OCI-LY7 (cell line): ENCODE data around the gene CIB4. TPM values are rescaled to one million over a fixed set of nuclear protein-coding genes. Genes with fewer than 3 reads are reported as not detected.

Experiments used
- BruUV-seq: library from RNA; stranded (reverse); fragments of 400-500 nt; replicated peaks from 2 replicates; lab custom pipeline; 2021; lab: Mats Ljungman, UMichigan
- CTCF ChIA-PET: fragments of 300-600 bp; sonication (Branson Sonifier 250); formaldehyde crosslinking; loops from one replicate; lab custom pipeline; 2022; ENCODE audit warnings: antibody characterized with exemption; ENCODE audit not compliant: unreplicated experiment; lab: Charles Lee
- POLR2A ChIA-PET: fragments of 300-600 bp; sonication (Branson Sonifier 250); formaldehyde crosslinking; loops from one replicate; lab custom pipeline; 2022; ENCODE audit warnings: antibody characterized with exemption; lab: Charles Lee
- DNase-seq: peaks from one replicate; pipeline ENCODE4 v3.0.0-alpha.2; 2015; ENCODE audit warnings: low spot score
- H2AFZ ChIP-seq: fragments of 200-600 bp; sonication (generic), shearing (Covaris generic); 2 replicates; pipeline ENCODE4 v1.6.1; 2014; ENCODE audit warnings: mild to moderate bottlenecking, antibody characterized with exemption, low read length, moderate library complexity
- H3K27ac ChIP-seq: fragments of 200-600 bp; sonication (generic); 2 replicates; pipeline ENCODE4 v1.5.1; 2014; ENCODE audit warnings: mixed run types, low read depth, mild to moderate bottlenecking, moderate library complexity, low read length, inconsistent platforms; ENCODE audit not compliant: poor library complexity, severe bottlenecking
- H3K36me3 ChIP-seq: fragments of 200-600 bp; sonication (generic); 2 replicates; pipeline ENCODE4 v1.6.1; 2014; ENCODE audit warnings: mild to moderate bottlenecking, antibody characterized with exemption, low read length, moderate library complexity, mixed read lengths; ENCODE audit not compliant: insufficient read depth
- H3K4me1 ChIP-seq: fragments of 200-600 bp; sonication (generic); 2 replicates; pipeline ENCODE4 v1.5.1; 2014; ENCODE audit warnings: mild to moderate bottlenecking, low read length; ENCODE audit not compliant: insufficient read depth, poor library complexity, severe bottlenecking
- H3K4me2 ChIP-seq: fragments of 200-600 bp; sonication (generic); 2 replicates; pipeline ENCODE4 v1.6.1; 2014; ENCODE audit warnings: mild to moderate bottlenecking, low read length
- H3K4me3 ChIP-seq: fragments of 200-600 bp; sonication (generic); 2 replicates; pipeline ENCODE4 v1.5.1; 2014; ENCODE audit warnings: mild to moderate bottlenecking, low read depth, low read length; ENCODE audit not compliant: poor library complexity, severe bottlenecking
- H3K79me2 ChIP-seq: fragments of 200-600 bp; sonication (generic); 2 replicates; pipeline ENCODE4 v1.6.1; 2016; ENCODE audit warnings: low read depth, mild to moderate bottlenecking, low read length, moderate library complexity, mixed read lengths; ENCODE audit not compliant: insufficient read depth
- H3K9me2 ChIP-seq: fragments of 200-600 bp; sonication (generic); 2 replicates; pipeline ENCODE4 v1.6.1; 2016; ENCODE audit warnings: mild to moderate bottlenecking, low read length, mixed read lengths; ENCODE audit not compliant: insufficient read depth
- H3K9me3 ChIP-seq: fragments of 200-600 bp; sonication (generic); 2 replicates; pipeline ENCODE4 v1.6.1; 2014; ENCODE audit warnings: mild to moderate bottlenecking, mixed run types, low read length, mixed read lengths
- H4K20me1 ChIP-seq: fragments of 200-600 bp; sonication (generic); 2 replicates; pipeline ENCODE4 v1.6.1; 2014; ENCODE audit warnings: mild to moderate bottlenecking, antibody characterized with exemption, low read length, moderate library complexity, mixed read lengths; ENCODE audit not compliant: insufficient read depth
- CTCF ChIP-seq: fragments of 200-600 bp; sonication (generic); conservative IDR thresholded peaks from 2 replicates; pipeline ENCODE4 v1.5.1; 2014; ENCODE audit warnings: mild to moderate bottlenecking, antibody characterized with exemption, low read length, moderate library complexity, mixed read lengths
- EZH2phosphoT487 ChIP-seq: fragments of 200-600 bp; sonication (generic); IDR thresholded peaks from 2 replicates; pipeline ENCODE4 v1.6.1; 2018; ENCODE audit warnings: low read depth, borderline replicate concordance, mild to moderate bottlenecking, mixed run types, antibody characterized with exemption, low read length, moderate library complexity, mixed read lengths
- intact Hi-C: fragments of 100-400 bp; cut with micrococcal nuclease; formaldehyde crosslinking; loops from one replicate; pipeline ENCODE4 v1.10.0; 2022; ENCODE audit not compliant: unreplicated experiment
- total RNA-seq, 2 experiments: library from RNA; depleted of rRNA in 1 of 2; stranded (reverse); fragments of >200 nt in 1 of 2; shearing (Covaris generic) in 1 of 2; gene quantifications; 2 replicates each; pipeline ENCODE4 v1.2.3, GENCODE V29; 2014 to 2022

Gene CIB4
- total RNA-seq, 2 experiments from 2014 or later: not detected

GRCh38 chr2:26591619-26592505 is 49.3 kb downstream of the CIB4 start:
- Histone ChIP-seq H3K79me2 (no peaks in the 10 kb centered on the region), H3K4me3 (no peak overlapping the region), H3K4me2 (no peak overlapping the region), H4K20me1 (no peaks in the 10 kb centered on the region), H3K36me3 (no peaks in the 10 kb centered on the region), H3K9me3 (no peaks in the 10 kb centered on the region), H2AFZ (no peak overlapping the region), H3K27ac (no peak overlapping the region), H3K4me1 (no peaks in the 10 kb centered on the region), H3K9me2 (no peaks in the 10 kb centered on the region)
- no TSS peak for BruUV-seq
- TF ChIP-seq CTCF: no peak
- no peak for TF ChIP-seq EZH2phosphoT487
- ChIA-PET CTCF (no interaction called here), POLR2A (no interaction called here)
- intact Hi-C loops: no loop called here
- no peak for DNase-seq

DNA sequence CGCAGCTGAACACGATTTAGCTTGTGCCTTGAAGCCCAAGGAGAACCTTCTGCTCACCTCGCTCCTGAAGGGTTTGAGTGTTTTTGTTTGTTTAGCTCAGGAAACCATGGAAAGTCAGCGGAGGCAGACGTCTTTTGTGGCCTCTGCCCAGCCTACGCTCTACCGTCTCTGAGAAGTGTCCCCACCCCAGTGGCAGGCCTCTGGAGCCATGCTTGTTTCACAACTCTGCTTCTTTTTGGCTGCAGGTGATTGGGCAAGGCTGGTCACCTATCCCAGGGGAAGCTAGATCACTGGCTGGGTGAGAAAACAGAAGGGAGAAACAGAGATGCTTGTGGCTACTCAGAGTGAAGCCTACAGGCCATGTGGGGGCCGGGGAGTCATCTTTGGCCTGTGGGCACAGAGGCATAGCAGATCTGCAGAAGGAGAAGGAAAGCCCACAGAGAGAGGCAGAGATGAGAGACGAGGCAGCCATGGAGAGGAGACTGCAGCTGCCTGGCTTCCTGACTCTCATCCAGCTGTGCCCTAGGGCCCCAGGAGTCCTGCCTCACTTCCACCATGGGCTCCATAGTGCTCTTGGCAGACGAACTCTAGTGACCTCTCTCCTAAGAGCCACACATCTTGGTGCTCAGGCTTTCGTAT is 50.1 kb downstream of the CIB4 start:
- Histone ChIP-seq H3K4me1 (no peaks in the 10 kb centered on the region), H4K20me1 (no peaks in the 10 kb centered on the region), H3K36me3 (no peaks in the 10 kb centered on the region), H3K9me3 (no peaks in the 10 kb centered on the region), H3K9me2 (no peaks in the 10 kb centered on the region), H2AFZ (no peak overlapping the region), H3K4me3 (no peak overlapping the region), H3K27ac (no peak overlapping the region), H3K4me2 (no peak overlapping the region), H3K79me2 (no peaks in the 10 kb centered on the region)
- ChIA-PET CTCF (no interaction called here), POLR2A (no interaction called here)
- BruUV-seq: no TSS peak
- DNase-seq: no peak
- intact Hi-C loops: no loop called here
- TF ChIP-seq EZH2phosphoT487 (no peak), CTCF (no peak)

DNA sequence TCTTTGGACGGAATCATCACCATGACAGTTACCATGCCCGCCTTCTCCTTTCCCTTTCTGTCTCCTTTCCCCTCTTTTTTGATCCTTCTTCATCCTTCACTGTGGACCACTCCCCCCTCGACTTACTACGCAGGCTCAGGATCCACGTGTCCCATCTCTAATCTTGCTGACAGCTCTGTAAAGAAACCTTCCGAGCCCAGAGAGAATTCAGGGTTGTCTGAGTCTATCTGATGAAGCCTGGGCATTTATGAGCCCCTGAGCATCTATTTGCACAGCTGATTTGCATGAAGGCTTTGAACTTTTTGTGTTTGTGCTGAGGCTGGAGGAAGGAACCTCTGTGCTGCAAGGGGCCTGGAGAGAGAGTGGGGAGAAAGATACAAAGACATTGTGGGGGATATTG is 50.7 kb downstream of the CIB4 start:
- ChIA-PET CTCF (no interaction called here), POLR2A (no interaction called here)
- H3K9me3 ChIP-seq: no peaks in the 10 kb centered on the region
- no peak overlapping the region for H3K4me3 ChIP-seq
- intact Hi-C loops: no loop called here
- H3K27ac ChIP-seq: no peak overlapping the region
- no TSS peak for BruUV-seq
- no peak for TF ChIP-seq CTCF
- TF ChIP-seq EZH2phosphoT487: no peak
- no peaks in the 10 kb centered on the region for H3K9me2 ChIP-seq
- no peak overlapping the region for H3K4me2 ChIP-seq
- no peak for DNase-seq
- no peaks in the 10 kb centered on the region for H3K79me2 ChIP-seq
- H3K4me1 ChIP-seq: no peaks in the 10 kb centered on the region
- no peaks in the 10 kb centered on the region for H3K36me3 ChIP-seq
- no peak overlapping the region for H2AFZ ChIP-seq
- H4K20me1 ChIP-seq: no peaks in the 10 kb centered on the region
